ENCODE measurements around the gene HYAL2. TPM values are rescaled to one million over a fixed set of nuclear protein-coding genes. Genes with fewer than 3 reads are reported as not detected.

The HYAL2 gene
- total and polyA plus RNA-seq, 10 of the 15 experiments (the other 5 are each of a cell fraction or from before 2014, with no cell fraction given) = 0.06 to 21.8 (median 12.7) TPM

GRCh38 chr3:50292159-50293078 lies 30.1 kb downstream of the HYAL2 start, which contains the start of gene IFRD2:
IFRD2 (minus strand) TSS chr3:50292429; CDS start chr3:50292274, 155 bp downstream.
- ChIA-PET SMC1A (ENCODE audit: uncharacterized antibody, unreplicated experiment) (no interaction called here), CTCF (interaction anchor here (0.8 to 2.5 kb wide), 6 partner anchors 32 to 952 kb away, joined by 3 to 8 read pairs (median 4); no protein-coding TSS in a partner anchor), RAD21 (ENCODE audit: unreplicated experiment) (interaction anchor here (0.6 to 1.2 kb wide), 5 partner anchors 21 to 57 kb away, joined by 3 to 6 read pairs (median 3); partner anchors contain the start of gene GNAI2), POLR2A (interaction anchor here (0.6 to 2.1 kb wide), 7 partner anchors 9 to 59 kb away, joined by 3 to 11 read pairs (median 3); partner anchors contain the start of genes CYB561D2, GNAI2 and NPRL2)
- H3K36me3 ChIP-seq (ENCODE audit: control insufficient read depth in 2 of 2, insufficient read depth in 2 of 2, low read length in 1 of 2) = peaks cover 0 to 26% of the 10 kb centered on the region in 2 experiments; a peak in 3 of 4 replicates
- H3K9ac ChIP-seq (ENCODE audit: control insufficient read depth, insufficient read depth, low read length) = peak within 1 kb of the TSS; percentile 83
- FAIRE-seq = peak; percentile 99
- in situ Hi-C loops (cut with MboI) (no loop called here), intact Hi-C loops (cut with micrococcal nuclease; ENCODE audit: unreplicated experiment) (loop anchor here (1.0 kb wide), 1 partner anchor 56 kb away; the partner anchor contains the start of gene GNAI2)
- peak within 1 kb of the TSS; percentile 66 for H3K27ac ChIP-seq (ENCODE audit: control insufficient read depth, insufficient read depth)
- H2AFZ ChIP-seq (ENCODE audit: control insufficient read depth, low read depth, low read length) = peak within 1 kb of the TSS; percentile 78
- peaks cover 3% of the 10 kb centered on the region; the same call in 1 of the 2 replicates for H3K4me1 ChIP-seq (ENCODE audit: control insufficient read depth, insufficient read depth, low read length)
- DNase-seq (ENCODE audit: low read depth, low spot score) = peak; percentile 92
- TSS peak; percentile 94 for BruUV-seq (replicated peaks)
- peaks cover 21% of the 10 kb centered on the region for H3K79me2 ChIP-seq (ENCODE audit: control insufficient read depth, insufficient read depth, low read length)
- no peaks in the 10 kb centered on the region for H4K20me1 ChIP-seq (ENCODE audit: control insufficient read depth, insufficient read depth)
- no peaks in the 10 kb centered on the region for H3K27me3 ChIP-seq (replicated peaks in 1 of 2; ENCODE audit: control insufficient read depth in 2 of 2, insufficient read depth in 2 of 2, low read length in 1 of 2)
- 2% methylated on average over 45 of the region's 67 CpGs for WGBS (ENCODE audit: insufficient coverage, insufficient replicate concordance, low lambda C conversion rate, missing lambda C conversion rate)
- H3K9me3 ChIP-seq (replicated peaks; ENCODE audit: control insufficient read depth, insufficient read depth, low read length) = no peaks in the 10 kb centered on the region
- ATAC-seq = peak; percentile 99
- peak within 1 kb of the TSS; percentile 97 for H3K4me3 ChIP-seq
- H3K4me2 ChIP-seq (ENCODE audit: control insufficient read depth, insufficient read depth) = peak within 1 kb of the TSS; percentile 89
- TF ChIP-seq NR2F1 (conservative IDR thresholded peaks at IDR 0.05) (peak; percentile 52; the same call in 1 of the 2 replicates), TCF3 (IDR thresholded peaks at IDR 0.05; ENCODE audit: borderline replicate concordance, insufficient read depth, low read depth, low read length) (0 out of 2 replicates have a peak, but pooled peaks have one; percentile 6), LARP7 (IDR thresholded peaks at IDR 0.05) (peak; percentile 96), CREB1 (IDR thresholded peaks at IDR 0.05; ENCODE audit: low read depth) (peak; percentile 99), E4F1 (IDR thresholded peaks at IDR 0.05; ENCODE audit: borderline replicate concordance, partially characterized antibody) (peak; percentile 44), PAX8 (IDR thresholded peaks at IDR 0.05) (no peak), SRF (IDR thresholded peaks at IDR 0.05; ENCODE audit: low read depth in 2 of 2, low read length in 2 of 2) (peak in 1 of 2 experiments; percentile 70; a peak in 3 of 4 replicates), SREBF1 (IDR thresholded peaks at IDR 0.05; ENCODE audit: low read length) (peak; percentile 95), PAX5 (IDR thresholded peaks at IDR 0.05; ENCODE audit: borderline replicate concordance, low read depth, low read length) (0 out of 2 replicates have a peak, but pooled peaks have one; percentile 49), MYB (IDR thresholded peaks at IDR 0.05; ENCODE audit: borderline replicate concordance, low read depth, low read length) (peak; percentile 34; the same call in 1 of the 2 replicates), CUX1 (IDR thresholded peaks at IDR 0.05; ENCODE audit: insufficient replicate concordance, low read depth, low read length) (no peak), NBN (IDR thresholded peaks at IDR 0.05) (peak; percentile 71), ESRRA (IDR thresholded peaks at IDR 0.05; ENCODE audit: low read length) (peak; percentile 78; the same call in 1 of the 2 replicates), EGR1 (IDR thresholded peaks at IDR 0.05; ENCODE audit: borderline replicate concordance in 1 of 2, low read depth in 2 of 2, low read length in 2 of 2) (peak; percentile 14; a peak in 2 of 3 replicates)
